ENCODE results near the gene CPPED1.

Gene CPPED1

DNA sequence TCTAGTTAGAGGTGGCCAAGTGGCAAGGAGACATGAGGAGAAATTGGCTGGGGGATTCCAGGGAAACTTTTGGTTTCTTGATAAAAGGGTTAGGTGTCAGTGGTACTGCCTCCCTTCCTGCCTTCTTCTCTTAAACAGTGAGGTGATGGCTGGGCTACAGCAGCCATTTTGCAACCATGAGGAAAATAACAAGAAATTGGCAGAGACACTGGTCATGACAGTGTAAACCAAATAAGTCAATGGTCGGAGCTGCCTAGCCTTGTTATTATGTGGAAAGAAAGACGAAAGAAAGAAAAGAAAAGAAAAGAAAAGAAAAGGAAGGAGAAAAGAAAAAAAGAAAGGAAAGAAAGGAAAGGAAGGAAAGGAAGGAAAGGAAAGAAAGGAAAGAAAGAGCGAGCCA is 63.9 kb downstream of the CPPED1 start:
- no peak for DNase-seq (ENCODE audit: low read depth in 3 of 3, low spot score in 1 of 3)

DNA sequence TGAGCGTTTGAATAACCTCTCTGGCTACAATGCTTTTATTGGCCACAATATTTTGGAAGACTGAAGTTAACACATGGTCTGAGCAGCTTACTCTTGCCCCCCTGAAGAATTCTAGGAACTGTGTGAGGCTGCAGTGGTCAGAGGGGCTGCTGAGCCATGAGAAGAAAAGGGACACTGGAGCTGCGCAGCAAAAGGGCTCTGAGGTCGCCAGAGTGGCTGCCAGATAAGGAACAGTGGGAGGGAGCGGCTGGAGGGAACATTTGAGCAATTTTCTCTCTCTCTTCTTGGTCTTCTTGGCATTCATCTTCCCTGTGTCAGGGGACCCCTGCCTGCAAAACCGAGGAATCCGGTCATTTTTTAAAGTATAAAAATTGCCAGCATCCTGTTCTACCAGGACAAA is 66.1 kb downstream of the CPPED1 start:
- DNase-seq (ENCODE audit: low read depth in 3 of 3, low spot score in 1 of 3): no peak

DNA sequence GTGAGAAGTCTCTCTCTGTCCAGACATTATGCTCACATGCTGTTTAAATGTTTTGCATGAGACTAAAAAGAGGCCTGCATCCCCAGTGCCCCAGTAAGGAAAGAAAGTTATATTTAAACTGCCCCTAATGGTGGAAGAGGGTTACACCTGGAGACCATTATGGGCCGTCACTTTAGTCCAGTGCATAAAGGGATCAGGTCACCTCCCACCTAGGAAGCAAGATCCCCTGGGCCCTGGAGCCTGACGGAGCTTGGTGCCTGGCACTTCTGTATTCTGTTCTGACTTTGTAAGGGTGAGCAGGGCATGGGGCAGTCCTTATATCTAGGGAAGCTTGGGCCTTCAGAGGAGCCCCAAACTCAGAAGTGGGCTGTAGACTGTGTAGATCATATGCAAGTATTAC is 67.9 kb downstream of the CPPED1 start:
- DNase-seq (ENCODE audit: low read depth in 3 of 3, low spot score in 1 of 3): no peak

DNA sequence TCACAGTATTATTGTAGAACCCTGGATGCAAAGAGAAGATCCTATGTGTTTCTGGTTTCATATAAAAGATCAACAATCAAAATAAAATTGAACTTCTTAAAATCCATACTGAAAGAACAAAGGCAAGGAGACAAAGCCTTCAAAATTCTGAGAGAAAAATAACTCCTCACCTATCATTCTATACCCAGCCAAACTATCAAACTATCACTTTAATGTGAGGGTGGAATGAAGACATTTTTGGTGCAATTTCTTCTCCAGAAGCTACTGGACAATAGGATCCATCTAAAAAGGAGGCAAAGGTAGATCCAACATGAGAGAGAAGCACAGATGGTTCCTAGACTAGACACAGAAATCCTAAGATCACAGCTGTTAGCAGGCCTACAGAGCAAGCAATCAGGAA is 71.1 kb downstream of the CPPED1 start:
- no peak for DNase-seq (ENCODE audit: low read depth in 3 of 3, low spot score in 1 of 3)

DNA sequence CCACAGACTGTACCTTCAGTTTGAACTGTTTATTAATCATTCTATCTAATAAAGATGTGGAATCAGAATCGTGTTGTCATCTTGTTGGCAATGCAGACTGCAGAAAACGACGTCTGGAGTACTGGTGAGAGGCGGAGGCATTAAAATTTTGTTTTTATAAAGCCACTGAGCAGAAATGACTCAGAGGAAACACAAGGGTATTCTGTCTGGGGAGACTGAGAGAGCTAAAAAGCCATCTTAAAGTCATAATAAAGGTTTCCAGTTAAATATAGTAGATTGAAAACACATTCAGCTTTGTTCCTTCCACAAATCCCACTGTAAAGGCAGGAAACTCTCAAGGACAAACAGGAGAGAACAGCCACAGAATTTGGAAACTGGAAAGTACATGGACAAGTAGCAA is 74.2 kb downstream of the CPPED1 start:
- no peak for DNase-seq (ENCODE audit: low read depth in 3 of 3, low spot score in 1 of 3)

DNA sequence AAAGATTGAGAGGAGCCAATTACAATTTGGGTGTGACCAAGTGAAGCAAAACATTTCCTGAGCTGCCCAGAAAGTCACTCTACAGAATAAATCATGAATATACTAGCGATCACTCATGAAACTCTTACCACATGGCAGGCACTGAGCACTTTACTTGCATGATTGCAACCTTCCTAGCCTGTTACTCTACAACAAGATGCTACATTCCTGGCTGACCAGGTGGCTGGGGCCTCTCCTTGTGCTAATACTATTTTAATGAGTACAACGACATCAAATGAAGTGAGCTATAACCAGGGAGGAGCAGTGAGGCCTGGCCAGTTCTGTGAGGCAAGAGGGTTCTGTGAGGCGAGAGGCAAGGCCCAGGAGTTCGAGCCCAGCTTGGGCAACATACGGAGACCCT is 75.2 kb downstream of the CPPED1 start:
- no peak for DNase-seq (ENCODE audit: low read depth in 3 of 3, low spot score in 1 of 3)

DNA sequence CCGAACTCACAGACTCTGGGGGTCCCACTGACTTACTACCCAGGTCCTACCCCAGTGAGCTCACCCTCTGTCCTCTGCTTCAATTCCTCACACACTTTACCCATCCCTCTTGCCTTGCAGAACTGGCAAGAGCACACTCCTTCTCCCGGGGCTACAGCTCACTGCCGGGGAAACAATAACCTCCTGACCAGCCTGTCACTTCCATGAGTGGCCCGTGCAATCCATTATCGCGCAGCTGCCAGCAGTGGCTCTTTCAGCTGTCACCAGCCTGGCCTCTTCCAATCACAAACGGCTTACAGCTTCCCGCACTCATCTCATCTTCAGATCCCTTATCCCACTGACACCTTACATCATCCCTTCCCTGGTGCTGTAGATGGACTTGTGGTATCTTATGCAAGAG is 79.5 kb downstream of the CPPED1 start:
- DNase-seq (ENCODE audit: low read depth in 3 of 3, low spot score in 1 of 3): no peak

DNA sequence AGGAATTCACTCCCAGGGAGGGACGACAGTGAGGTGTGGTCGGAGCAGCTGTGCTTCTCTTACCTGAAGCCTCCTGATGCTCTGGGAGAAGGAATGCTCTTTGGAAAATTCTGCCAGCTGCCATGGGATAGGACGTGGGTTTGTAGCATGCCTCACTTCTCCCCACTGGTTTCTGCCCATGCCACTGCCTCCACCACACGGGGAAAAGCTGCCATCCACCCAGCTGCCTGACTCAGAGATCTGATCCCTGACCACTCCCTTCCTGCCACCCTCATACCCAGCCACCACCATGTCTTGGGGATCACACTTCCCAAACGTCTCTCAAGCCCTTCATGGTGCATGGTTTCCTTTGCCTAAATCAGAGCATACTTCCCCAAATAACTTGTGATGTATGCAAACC is 80.0 kb downstream of the CPPED1 start:
- no peak for DNase-seq (ENCODE audit: low read depth in 3 of 3, low spot score in 1 of 3)

DNA sequence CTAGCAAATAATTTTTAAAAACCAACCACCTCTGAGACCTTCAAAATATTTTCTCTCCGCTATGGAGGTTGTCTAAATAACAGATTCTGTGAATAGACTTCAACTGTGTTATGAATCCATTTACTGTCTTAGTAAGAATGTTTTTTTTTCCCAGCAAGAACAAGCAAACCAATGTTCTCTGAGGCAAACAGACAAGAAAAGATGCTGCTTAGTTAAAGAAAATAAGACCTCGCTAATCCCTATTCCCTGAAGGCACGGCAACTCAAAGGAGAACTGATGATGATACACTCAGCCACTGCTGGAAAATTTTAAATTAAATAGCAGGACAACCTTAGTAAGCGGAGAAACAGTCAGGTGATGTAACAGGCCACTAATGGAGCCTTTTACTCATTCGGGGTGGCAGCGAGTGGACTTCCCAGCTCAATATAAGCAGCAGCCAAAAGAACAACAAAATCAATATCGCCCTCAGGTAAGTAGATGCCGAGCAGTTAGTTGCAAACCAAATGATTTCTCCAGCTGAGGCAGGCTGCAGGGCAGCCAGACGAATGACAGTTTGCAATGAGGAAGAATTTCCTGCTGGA is 81.8 kb downstream of the CPPED1 start:
- no peak for DNase-seq (ENCODE audit: low read depth in 3 of 3, low spot score in 1 of 3)

DNA sequence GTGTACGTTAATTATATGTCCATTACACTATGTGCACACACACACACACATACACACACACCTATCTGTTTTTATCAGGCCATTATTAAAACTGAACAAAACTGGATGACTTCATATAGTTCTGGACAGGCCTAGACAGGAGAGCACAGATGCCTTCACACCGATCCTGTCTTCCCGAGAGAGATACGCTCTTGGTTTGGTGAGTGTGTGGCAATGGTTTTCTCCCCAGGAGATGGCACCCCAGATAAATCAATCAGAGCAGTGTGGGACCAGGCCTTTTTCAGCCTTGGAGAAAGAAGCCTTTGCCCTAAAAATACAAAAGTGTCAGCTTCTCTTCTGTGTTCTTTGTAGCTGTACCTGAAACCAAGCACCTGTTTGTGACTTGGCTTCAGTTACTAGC is 83.7 kb downstream of the CPPED1 start:
- DNase-seq (ENCODE audit: low read depth in 3 of 3, low spot score in 1 of 3): no peak

DNA sequence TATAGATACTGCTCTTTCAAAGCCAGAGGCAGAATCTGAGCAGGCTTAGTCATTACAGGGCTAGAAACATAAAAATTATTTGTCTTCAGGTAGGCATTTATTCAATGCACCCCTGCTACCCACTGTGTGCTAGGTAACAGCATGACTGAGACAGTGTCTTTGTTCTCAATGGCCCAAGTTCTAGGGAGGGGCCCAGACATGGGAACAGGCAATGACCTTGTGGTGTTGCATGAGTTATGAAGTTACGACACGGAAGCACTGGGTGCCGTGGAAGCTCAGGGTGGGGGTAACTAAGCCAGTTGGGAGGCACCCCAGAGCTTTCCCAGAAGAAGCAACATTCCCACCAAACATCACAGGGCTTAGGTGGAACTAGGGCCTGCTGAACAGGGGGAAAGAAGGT is 87.0 kb downstream of the CPPED1 start:
- no peak for DNase-seq (ENCODE audit: low read depth in 3 of 3, low spot score in 1 of 3)

DNA sequence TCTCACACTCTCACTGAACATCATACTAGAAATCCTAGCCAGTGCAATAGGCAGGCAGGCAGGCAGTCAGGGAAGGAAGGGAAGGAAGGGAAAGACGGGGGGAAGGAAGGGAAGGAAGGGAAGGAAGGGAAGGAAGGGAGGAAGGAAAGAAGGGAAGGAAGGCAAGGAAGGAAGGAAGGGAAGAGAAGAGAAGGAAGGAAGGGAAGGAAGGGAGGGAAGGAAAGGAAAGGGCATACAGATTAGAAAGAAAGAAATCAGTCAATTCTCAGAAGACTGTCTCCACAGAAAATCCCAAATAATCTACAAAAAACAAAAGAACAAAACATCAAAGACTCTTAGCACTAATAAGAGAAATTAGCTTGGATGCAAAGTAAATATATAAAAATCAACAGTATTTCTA is 93.9 kb downstream of the CPPED1 start:
- no peak for DNase-seq (ENCODE audit: low read depth in 3 of 3, low spot score in 1 of 3)

DNA sequence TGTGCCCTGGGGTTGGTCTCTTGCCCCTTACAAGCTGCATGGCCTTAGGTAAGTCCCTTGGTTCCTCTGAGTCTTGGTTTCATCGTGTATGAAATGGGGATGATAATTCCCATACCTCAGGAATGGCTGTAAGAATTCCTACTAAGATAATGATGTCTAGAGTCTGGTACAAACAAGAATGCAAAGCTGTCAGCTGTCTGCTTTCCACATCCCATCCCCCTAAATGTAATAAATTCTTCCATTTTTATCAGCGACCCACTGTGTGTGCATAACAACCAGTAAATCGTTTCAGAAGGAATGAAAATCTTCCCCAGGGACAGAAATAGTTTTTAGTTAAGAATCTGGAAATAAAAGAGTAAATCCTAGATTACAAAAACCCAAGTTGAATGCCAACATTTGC is 95.4 kb downstream of the CPPED1 start:
- no peak for DNase-seq (ENCODE audit: low read depth in 3 of 3, low spot score in 1 of 3)

DNA sequence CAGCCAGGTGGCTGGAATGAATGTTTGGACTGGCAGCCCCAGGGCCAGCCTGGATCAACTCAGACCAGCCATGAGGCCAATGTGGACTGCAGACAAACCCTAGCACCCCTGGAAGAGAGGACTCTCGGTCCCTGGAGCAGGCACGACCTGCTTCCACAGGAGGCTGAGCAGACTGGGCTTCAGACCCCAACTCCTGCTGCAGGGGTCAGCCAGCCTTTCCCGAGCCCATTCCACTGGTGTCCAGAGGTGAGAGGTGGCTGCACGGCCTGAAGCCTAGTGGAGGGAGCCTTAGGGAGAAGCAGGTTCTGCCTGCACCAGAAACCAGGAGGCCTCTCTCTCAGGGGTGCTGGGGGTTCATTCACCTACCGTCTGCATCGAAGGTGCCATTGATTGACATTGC is 97.1 kb downstream of the CPPED1 start:
- DNase-seq (ENCODE audit: low read depth in 3 of 3, low spot score in 1 of 3): no peak

DNA sequence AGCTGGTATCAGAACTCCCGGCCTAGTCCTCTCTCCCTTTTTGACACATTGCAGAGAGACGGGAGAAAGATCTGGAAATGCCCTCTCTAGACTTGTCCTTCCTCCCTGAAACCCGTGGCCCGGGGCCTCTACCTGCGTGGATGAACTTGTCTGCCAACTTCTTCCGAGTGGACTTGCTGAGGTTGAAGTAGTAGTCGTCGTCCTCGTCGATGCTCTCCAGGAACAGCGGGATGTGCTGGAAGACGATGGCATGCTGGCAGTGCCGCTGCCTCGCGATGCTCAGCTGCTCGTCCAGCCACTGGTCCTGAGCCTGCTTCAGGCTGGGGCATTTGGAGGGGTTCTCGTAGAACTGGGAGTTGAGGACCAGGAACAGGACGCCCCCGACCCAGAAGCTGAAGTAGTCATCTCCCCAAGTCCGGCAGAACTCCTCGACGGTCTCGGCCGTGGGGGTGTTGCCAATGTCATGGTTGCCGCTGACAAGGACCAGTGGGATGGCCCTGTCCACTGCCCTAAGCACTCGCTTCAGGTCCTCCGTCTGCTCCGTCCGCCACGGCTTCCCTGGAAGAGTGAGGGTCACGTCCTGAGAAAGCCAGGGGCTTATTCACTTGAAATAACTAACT is 99.1 kb downstream of the CPPED1 start:
- no peak for DNase-seq (ENCODE audit: low read depth in 3 of 3, low spot score in 1 of 3)

DNA sequence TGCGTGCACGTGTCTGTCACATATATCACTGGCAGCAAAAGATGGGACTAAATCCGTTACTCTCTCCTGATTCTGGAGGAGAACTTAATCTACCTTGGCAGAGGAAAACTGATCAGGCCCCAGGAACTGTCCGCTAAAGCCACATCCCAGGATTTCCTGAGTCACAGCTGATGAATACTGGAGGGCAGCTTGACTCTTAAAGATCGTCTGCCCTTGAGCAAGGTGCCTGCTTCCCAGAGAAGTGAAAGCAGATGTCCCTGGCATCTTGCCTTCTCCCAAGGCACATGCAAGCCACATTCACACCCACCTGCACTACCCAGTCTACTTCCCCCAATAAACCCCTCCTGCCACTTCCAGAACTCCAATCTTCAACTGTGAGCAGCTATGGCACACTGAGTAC is 99.8 kb downstream of the CPPED1 start:
- no peak for DNase-seq (ENCODE audit: low read depth in 3 of 3, low spot score in 1 of 3)

DNA sequence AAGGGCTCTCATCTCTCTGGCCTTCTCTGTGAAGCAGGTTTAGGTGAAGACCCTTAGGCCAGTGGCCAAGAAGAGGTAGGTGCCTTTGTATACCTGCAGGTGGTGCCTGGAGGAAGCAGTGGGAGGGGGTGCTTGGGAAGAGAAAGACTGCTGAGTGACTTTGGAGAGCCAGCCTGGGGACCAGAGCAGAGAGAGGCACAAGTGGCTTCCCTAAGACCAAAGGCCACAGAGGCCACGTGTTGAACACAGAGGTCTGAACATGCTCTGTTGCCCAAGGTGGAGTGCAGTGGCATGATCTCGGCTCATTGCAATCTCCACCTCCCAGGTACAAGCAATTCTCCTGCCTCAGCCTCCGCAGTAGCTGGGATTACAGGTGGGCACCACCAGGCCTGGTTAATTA is 103.5 kb downstream of the CPPED1 start:
- no peak for DNase-seq (ENCODE audit: low read depth in 3 of 3, low spot score in 1 of 3)

DNA sequence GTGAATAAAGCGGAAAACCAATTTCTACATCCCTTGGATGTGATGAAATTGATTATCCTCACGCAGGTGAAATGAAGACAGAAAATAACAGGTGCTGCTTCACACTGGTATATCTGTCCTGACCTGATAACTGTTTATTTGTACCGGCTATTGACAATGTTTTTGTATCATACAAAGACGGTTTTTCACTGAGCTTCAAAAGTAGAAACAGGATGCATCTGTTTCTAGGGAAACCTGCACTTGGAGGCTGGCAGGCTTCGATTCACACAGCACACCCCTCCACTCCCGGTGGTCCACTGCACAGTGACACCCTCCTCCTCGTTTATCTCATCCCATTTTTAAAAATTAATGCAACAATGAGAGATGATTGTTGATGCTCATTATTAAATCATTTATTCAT is 104.5 kb downstream of the CPPED1 start:
- no peak for DNase-seq (ENCODE audit: low read depth in 3 of 3, low spot score in 1 of 3)

DNA sequence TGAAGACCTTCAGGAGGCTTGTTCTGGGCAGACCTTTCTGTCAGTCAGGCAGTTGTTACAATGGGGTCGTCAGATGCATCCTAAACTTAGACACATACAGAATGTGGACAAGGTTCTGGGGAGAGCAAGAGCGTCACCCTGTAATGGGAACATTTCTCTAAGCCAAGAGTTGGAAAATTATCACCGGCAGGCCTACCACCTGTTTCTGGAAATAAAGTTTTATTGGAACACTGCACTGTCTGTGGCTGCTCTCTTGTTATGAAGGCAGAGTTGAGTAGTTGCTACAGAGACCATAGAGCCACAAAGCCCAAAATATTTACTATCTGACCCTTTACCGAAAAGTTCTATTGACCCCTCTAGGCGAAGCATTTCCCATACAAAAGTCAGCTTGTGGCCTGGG is 106.2 kb downstream of the CPPED1 start:
- no peak for DNase-seq (ENCODE audit: low read depth in 3 of 3, low spot score in 1 of 3)

DNA sequence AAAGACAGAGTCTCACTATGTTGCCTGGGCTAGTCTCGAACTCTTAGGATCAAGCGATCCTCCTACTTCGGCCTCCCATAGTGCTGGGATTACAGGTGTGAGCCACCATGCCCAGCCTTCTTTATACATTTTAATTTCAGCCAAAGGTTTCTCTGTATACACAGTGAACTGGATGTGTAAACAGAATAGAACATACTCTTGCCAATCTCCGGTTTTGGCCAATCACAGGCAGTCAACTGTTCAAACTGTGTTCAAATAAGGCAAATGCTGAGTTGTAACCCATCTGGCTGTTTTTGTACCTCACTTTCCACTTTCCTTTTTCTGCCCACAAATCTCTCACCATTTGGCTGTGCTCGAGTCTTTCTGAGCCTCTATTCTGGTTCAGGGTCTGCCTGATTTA is 108.2 kb downstream of the CPPED1 start:
- DNase-seq (ENCODE audit: low read depth in 3 of 3, low spot score in 1 of 3): no peak

DNA sequence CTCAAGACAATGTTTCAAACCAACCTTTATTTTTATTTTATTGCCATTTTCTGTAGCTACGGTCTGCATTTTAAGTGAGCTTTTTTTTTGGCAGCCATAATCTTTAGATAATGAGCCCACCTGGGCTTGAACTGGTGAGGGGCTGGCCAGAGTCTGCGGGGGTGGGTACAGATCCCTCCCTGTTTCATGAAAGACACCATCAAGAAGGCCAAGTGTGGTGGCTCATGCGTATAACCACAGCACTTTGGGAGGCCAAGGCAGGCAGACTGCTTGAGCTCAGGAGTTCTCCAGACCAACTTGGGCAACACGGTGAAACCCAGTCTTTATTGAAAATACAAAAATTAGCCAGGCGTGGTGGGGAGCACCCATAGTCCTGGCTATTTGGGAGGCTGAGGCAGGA is 113.7 kb downstream of the CPPED1 start:
- no peak for DNase-seq (ENCODE audit: low read depth in 3 of 3, low spot score in 1 of 3)

DNA sequence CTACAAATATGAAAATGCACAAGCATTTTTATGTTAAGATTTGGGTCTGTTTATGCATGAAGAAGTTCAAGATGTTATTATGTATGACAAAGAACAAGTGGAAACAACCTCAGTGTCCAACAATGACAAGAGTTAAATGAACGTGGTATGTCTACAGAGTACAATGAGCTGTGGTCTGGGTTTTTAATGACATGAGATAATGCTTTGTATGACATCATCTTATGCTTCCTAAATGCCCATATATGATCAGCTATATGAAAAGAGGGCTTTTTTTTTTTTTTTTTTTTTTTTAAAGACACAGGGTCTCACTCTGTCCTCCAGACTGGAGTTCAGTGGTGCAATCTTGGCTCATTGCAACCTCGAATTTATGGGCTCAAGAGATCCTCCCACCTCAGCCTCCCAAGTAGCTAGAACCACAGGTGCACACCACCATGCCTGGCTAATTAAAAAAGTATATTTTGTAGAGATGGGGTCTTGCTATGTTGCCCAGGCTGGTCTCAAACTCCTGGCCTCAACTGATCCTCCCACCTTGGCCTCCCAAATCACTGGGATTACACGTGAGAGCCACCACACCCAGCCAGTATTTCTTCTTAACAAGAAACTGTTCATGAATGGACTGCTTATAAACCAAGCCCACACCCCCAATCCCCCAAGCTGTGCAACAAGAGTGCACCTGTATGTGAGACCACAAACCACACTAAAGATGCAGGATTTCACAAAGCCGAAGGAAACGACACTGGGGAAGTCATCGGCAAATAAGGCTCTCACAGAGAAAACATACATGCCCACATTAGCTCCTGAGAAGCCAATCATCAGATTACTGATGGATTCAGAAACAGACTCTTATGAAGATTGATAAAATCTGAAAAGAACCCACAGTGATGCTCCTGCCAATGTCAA is 114.5 kb downstream of the CPPED1 start:
- DNase-seq (ENCODE audit: low read depth in 3 of 3, low spot score in 1 of 3): no peak

DNA sequence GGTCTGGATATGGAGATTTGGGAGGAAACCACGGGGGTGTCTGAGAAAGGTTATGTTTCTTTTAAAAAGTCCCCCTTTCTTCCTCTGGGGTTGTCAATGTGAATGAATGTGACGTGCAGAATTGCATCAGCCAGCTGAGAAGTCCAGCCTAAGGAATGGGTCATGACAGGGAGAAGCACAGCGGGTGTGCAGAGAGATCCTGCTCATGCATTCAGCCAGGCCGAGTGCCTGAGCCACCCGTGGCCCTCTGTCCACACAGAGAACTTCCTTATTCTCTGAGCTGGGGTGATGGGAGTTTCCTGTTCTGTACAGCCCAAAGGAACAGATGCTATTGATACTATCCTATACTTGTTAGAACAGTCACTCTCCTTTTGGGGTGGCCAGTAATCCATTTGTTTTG is 117.9 kb downstream of the CPPED1 start:
- no peak for DNase-seq (ENCODE audit: low read depth in 3 of 3, low spot score in 1 of 3)
